HepG2 (cell line): ENCODE data around the gene AKAP10. TPM values are rescaled to one million over a fixed set of nuclear protein-coding genes. Genes with fewer than 3 reads are reported as not detected.

ENCODE experiments used
- ATAC-seq: fragments of 200-7000 bp; cut with Tn5 transposase; 3 replicates; pipeline ENCODE4 v1.9.1; 2020; ENCODE audit warnings: mild to moderate bottlenecking, moderate library complexity
- BruUV-seq: library from RNA; stranded (reverse); fragments of 400-500 nt; replicated peaks from 2 replicates; lab custom pipeline; 2021; lab: Mats Ljungman, UMichigan
- CTCF ChIA-PET: fragments of 300-600 bp; formaldehyde crosslinking; extraction: SDS; loops from one replicate; lab custom pipeline; 2021; ENCODE audit warnings: low total read pairs, inconsistent platforms, low intra/inter-chr PET ratio; lab: Yijun Ruan, JAX
- POLR2A ChIA-PET: fragments of 350-600 bp; sonication (Branson Sonifier 250); formaldehyde crosslinking; loops from one replicate; lab custom pipeline; 2020; ENCODE audit warnings: antibody characterized with exemption, inconsistent platforms; lab: Yijun Ruan, JAX
- DNase-seq: peaks from one replicate; pipeline ENCODE4 v3.0.0-alpha.2; 2015; ENCODE audit warnings: low spot score
- FAIRE-seq: peaks from 3 replicates; lab custom pipeline; 2011; peaks lifted over from hg19 to GRCh38; lab: Jason Lieb, UNC
- H2AFZ ChIP-seq: one replicate; pipeline ENCODE4 v1.6.1; 2011; ENCODE audit warnings: low read length, inconsistent platforms
- H3K27ac ChIP-seq: fragments of 300-600 bp; 3 replicates; pipeline ENCODE4 v1.8.0; 2011; ENCODE audit warnings: mixed run types, mild to moderate bottlenecking, mixed read lengths, low read length, inconsistent platforms; ENCODE audit not compliant: insufficient read depth; ENCODE audit errors: extremely low read length
- H3K27me3 ChIP-seq, 2 experiments: fragments of 200-600 bp in 1 of 2; 2 replicates in 1 of 2; 3 replicates in 1 of 2; pipeline versions ENCODE4 v1.6.0 to v1.8.0; 2011; ENCODE audit warnings: low read length in 2 of 2, mild to moderate bottlenecking in 2 of 2, moderate library complexity in 2 of 2, inconsistent platforms in 1 of 2; ENCODE audit not compliant: insufficient read depth in 2 of 2, control insufficient read depth in 1 of 2
- H3K36me3 ChIP-seq, 2 experiments: fragments of 200-600 bp in 1 of 2; replicated peaks in 1 of 2; 2 replicates in 1 of 2; 3 replicates in 1 of 2; pipeline versions ENCODE4 v1.5.1 to v1.8.0; 2011; ENCODE audit warnings: low read length in 2 of 2, inconsistent platforms in 1 of 2; ENCODE audit not compliant: insufficient read depth in 2 of 2, control insufficient read depth in 1 of 2
- H3K4me1 ChIP-seq: 2 replicates; pipeline ENCODE4 v1.5.1; 2012; ENCODE audit warnings: low read length, inconsistent platforms; ENCODE audit not compliant: insufficient read depth
- H3K4me2 ChIP-seq: 2 replicates; pipeline ENCODE4 v1.6.0; 2011; ENCODE audit warnings: low read depth, low read length, inconsistent platforms
- H3K4me3 ChIP-seq, 3 experiments: fragments of 200-600 bp in 1 of 3; sonication (generic), shearing (Covaris generic) in 1 of 3; replicated peaks in 1 of 3; 2 replicates each; pipeline ENCODE4 v1.5.1; 2011 to 2016; ENCODE audit warnings: low read length in 3 of 3, inconsistent platforms in 2 of 3, low read depth in 2 of 3, mild to moderate bottlenecking in 2 of 3, control low read depth in 1 of 3, mixed read lengths in 1 of 3; ENCODE audit not compliant: insufficient read depth in 1 of 3
- H3K79me2 ChIP-seq: one replicate; pipeline ENCODE4 v1.6.1; 2011; ENCODE audit warnings: low read length, inconsistent platforms; ENCODE audit not compliant: insufficient read depth
- H3K9ac ChIP-seq: 2 replicates; pipeline ENCODE4 v1.6.0; 2011; ENCODE audit warnings: mild to moderate bottlenecking, low read depth, low read length, inconsistent platforms; ENCODE audit not compliant: insufficient read depth
- H3K9me3 ChIP-seq: 2 replicates; pipeline ENCODE4 v1.5.1; 2012; ENCODE audit warnings: mild to moderate bottlenecking, low read length
- H4K20me1 ChIP-seq: 2 replicates; pipeline ENCODE4 v1.6.0; 2011; ENCODE audit warnings: inconsistent platforms, mild to moderate bottlenecking, low read length, moderate library complexity; ENCODE audit not compliant: insufficient read depth
- CENPT ChIP-seq: sonication (generic); formaldehyde crosslinking; IDR thresholded peaks from 2 replicates; pipeline ENCODE4 v1.8.0; 2022; ENCODE audit warnings: low read depth, mild to moderate bottlenecking, moderate library complexity, missing genetic modification reagents
- CREM ChIP-seq, 2 experiments: sonication (generic) in 1 of 2; formaldehyde crosslinking in 1 of 2; IDR thresholded peaks; 2 replicates each; pipeline versions ENCODE4 v1.4.0 to v1.6.1; 2016 to 2020; ENCODE audit warnings: antibody characterized with exemption in 1 of 2, mild to moderate bottlenecking in 1 of 2, missing genetic modification reagents in 1 of 2
- HBP1 ChIP-seq: IDR thresholded peaks from 2 replicates; pipeline ENCODE4 v1.6.1; 2016; ENCODE audit warnings: low read depth, control low read depth
- HMGA1 ChIP-seq: sonication (generic); formaldehyde crosslinking; conservative IDR thresholded peaks from 2 replicates; pipeline ENCODE4 v1.4.0; 2020; ENCODE audit warnings: missing genetic modification reagents
- IRF9 ChIP-seq: sonication (generic); formaldehyde crosslinking; IDR thresholded peaks from 2 replicates; pipeline ENCODE4 v1.8.0; 2022; ENCODE audit warnings: missing genetic modification reagents, mild to moderate bottlenecking, borderline replicate concordance
- RXRA ChIP-seq: sonication (generic); formaldehyde crosslinking; IDR thresholded peaks from 2 replicates; pipeline ENCODE4 v1.5.1; 2020; ENCODE audit warnings: missing genetic modification reagents
- SIX1 ChIP-seq: sonication (generic); formaldehyde crosslinking; IDR thresholded peaks from 2 replicates; pipeline ENCODE4 v1.4.0; 2020; ENCODE audit warnings: missing genetic modification reagents, borderline replicate concordance
- SNAI1 ChIP-seq: sonication (generic); formaldehyde crosslinking; IDR thresholded peaks from 2 replicates; pipeline ENCODE4 v1.5.0; 2020; ENCODE audit warnings: mild to moderate bottlenecking, missing genetic modification reagents, borderline replicate concordance
- SRY ChIP-seq: sonication (generic); formaldehyde crosslinking; IDR thresholded peaks from 2 replicates; pipeline ENCODE4 v1.8.0; 2022; ENCODE audit warnings: mild to moderate bottlenecking, missing genetic modification reagents
- ZFP41 ChIP-seq: sonication (generic); formaldehyde crosslinking; IDR thresholded peaks from 2 replicates; pipeline ENCODE4 v1.4.0; 2020; ENCODE audit warnings: mild to moderate bottlenecking, missing genetic modification reagents, borderline replicate concordance
- ZNF207 ChIP-seq: fragments of 450-650 bp; IDR thresholded peaks from 2 replicates; pipeline ENCODE4 v1.6.1; 2016; ENCODE audit warnings: antibody characterized with exemption, borderline replicate concordance
- ZNF446 ChIP-seq: sonication (generic); formaldehyde crosslinking; IDR thresholded peaks from 2 replicates; pipeline ENCODE4 v1.5.0; 2020; ENCODE audit warnings: mild to moderate bottlenecking, missing genetic modification reagents
- ZNF572 ChIP-seq: sonication (generic); formaldehyde crosslinking; IDR thresholded peaks from 2 replicates; pipeline ENCODE4 v1.5.1; 2020; ENCODE audit warnings: mild to moderate bottlenecking, missing genetic modification reagents
- ZSCAN31 ChIP-seq: sonication (generic); formaldehyde crosslinking; IDR thresholded peaks from 2 replicates; pipeline ENCODE4 v1.5.0; 2020; ENCODE audit warnings: low read depth, mild to moderate bottlenecking, missing genetic modification reagents
- WGBS: methylation state at CpG from one replicate; pipeline ENCODE4 v1.1.6; 2017; ENCODE audit warnings: low lambda C conversion rate; 5-methylcytosine and 5-hydroxymethylcytosine counted together
- in situ Hi-C: cut with HindIII; loops from 2 replicates; pipeline ENCODE4 v1.10.0; 2017; ENCODE audit warnings: low pct_unique_long_range_greater_than_20kb; ENCODE audit not compliant: extremely low pct_ligation_motif_present
- intact Hi-C: fragments of 100-400 bp; cut with micrococcal nuclease; formaldehyde crosslinking; loops from one replicate; pipeline ENCODE4 v1.10.0; 2022; ENCODE audit not compliant: unreplicated experiment
- polyA plus RNA-seq, 8 experiments: library from polyadenylated mRNA; depleted of rRNA in 3 of 8; stranded (reverse) in 7 of 8; unstranded in 1 of 8; fragments of >200 nt; fragmentation: Illumina TruSeq in 4 of 8; extraction: Trizol in 4 of 8; gene quantifications; 2 replicates each; pipeline versions ENCODE4 v1.2.1 to v1.2.3, GENCODE V29; 2011 to 2016; ENCODE audit warnings: low read depth in 4 of 8, missing spikeins in 1 of 8, mixed read lengths in 1 of 8; ENCODE audit not compliant: insufficient read depth in 1 of 8
- total RNA-seq, 5 experiments: library from RNA; depleted of rRNA; stranded (reverse); fragments of >200 nt; fragmentation: Illumina TruSeq; extraction: Trizol; gene quantifications; 2 replicates each; pipeline ENCODE4 v1.2.3, GENCODE V29; 2016; ENCODE audit warnings: low read depth in 1 of 5

AKAP10 gene
- total and polyA plus RNA-seq, 2 of the 13 experiments (the other 11 are each of a cell fraction or from before 2014, with no cell fraction given), result 17.6 to 21.7 TPM

- POLR2A ChIA-PET, result no interaction called here
- Histone ChIP-seq H3K9ac (no peak overlapping the region), H3K27ac (no peak overlapping the region), H3K79me2 (no peaks in the 10 kb centered on the region), H3K27me3 (0 out of 5 replicates have a peak, but pooled peaks cover 0 to 4% of the 10 kb centered on the region in 2 experiments), H3K4me1 (no peaks in the 10 kb centered on the region), H3K4me3 (no peak overlapping the region), H3K4me2 (no peak overlapping the region), H3K36me3 (no peaks in the 10 kb centered on the region), H3K9me3 (no peaks in the 10 kb centered on the region), H2AFZ (no peak overlapping the region), H4K20me1 (no peaks in the 10 kb centered on the region)
- FAIRE-seq (no peak), DNase-seq (no peak), ATAC-seq (no peak)
- CTCF ChIA-PET, result no interaction called here
- no TSS peak for BruUV-seq
- TF ChIP-seq SNAI1 (CRISPR knock-in tag) (no peak), IRF9 (CRISPR knock-in tag) (no peak), ZNF572 (CRISPR knock-in tag) (no peak), SRY (CRISPR knock-in tag) (no peak), RXRA (CRISPR knock-in tag) (no peak), HMGA1 (CRISPR knock-in tag) (no peak), ZNF207 (no peak), ZSCAN31 (no peak)
- in situ Hi-C loops (no loop called here), intact Hi-C loops (no loop called here)
Measured at GRCh38 chr17:20026960-20027359, 49.3 kb upstream of the AKAP10 start.

GRCh38 chr17:20022701-20023100, 45.1 kb upstream of the AKAP10 start:
- Histone ChIP-seq H3K36me3 (no peaks in the 10 kb centered on the region), H3K9me3 (no peaks in the 10 kb centered on the region), H3K27ac (no peak overlapping the region), H3K4me1 (no peaks in the 10 kb centered on the region), H4K20me1 (no peaks in the 10 kb centered on the region), H3K9ac (no peak overlapping the region), H3K4me3 (no peak overlapping the region), H3K4me2 (no peak overlapping the region), H3K79me2 (no peaks in the 10 kb centered on the region), H3K27me3 (peaks cover 0 to 4% of the 10 kb centered on the region in 2 experiments; a peak in 1 of 5 replicates), H2AFZ (no peak overlapping the region)
- TF ChIP-seq ZNF446 (CRISPR knock-in tag) (no peak), SIX1 (CRISPR knock-in tag) (no peak), HBP1 (CRISPR knock-in tag) (no peak), CREM (IDR thresholded peaks at IDR 0.05) (no peak), CREM (CRISPR knock-in tag; IDR thresholded peaks at IDR 0.05) (no peak), CENPT (CRISPR knock-in tag) (no peak), ZFP41 (CRISPR knock-in tag) (no peak)
- in situ Hi-C loops (no loop called here), intact Hi-C loops (no loop called here)
- WGBS, result 31% methylated on average over 4 of the region's 4 CpGs
- no peak for ATAC-seq
- no TSS peak for BruUV-seq
- DNase-seq, result no peak
- no peak for FAIRE-seq
- ChIA-PET CTCF (no interaction called here), POLR2A (no interaction called here)
